Endothelial cell of umbilical vein (primary cell): Measurements from ENCODE around the gene NCF4. TPM values are rescaled to one million over a fixed set of nuclear protein-coding genes. Genes with fewer than 3 reads are reported as not detected.
A peak's percentile ranks its signal among the peaks of the same experiment; 100 is the strongest.

Source experiments
- BruUV-seq: library from RNA; stranded (reverse); fragments of 400-500 nt; replicated peaks from 2 replicates; lab custom pipeline; 2021; lab: Mats Ljungman, UMichigan
- CTCF ChIA-PET: fragments of 300-600, 350-600 bp; sonication (Branson Sonifier 250); formaldehyde crosslinking; loops from one replicate; lab custom pipeline; 2021; ENCODE audit warnings: antibody characterized with exemption, inconsistent platforms; lab: Charles Lee
- POLR2A ChIA-PET: fragments of 300-600, 350-600 bp; sonication (Branson Sonifier 250); formaldehyde crosslinking; loops from one replicate; lab custom pipeline; 2021; ENCODE audit warnings: antibody characterized with exemption, inconsistent platforms; lab: Charles Lee
- DNase-seq: peaks from one replicate; pipeline ENCODE4 v3.0.0-alpha.2; 2011; ENCODE audit warnings: low read depth, low spot score
- FAIRE-seq: peaks from 2 replicates; lab custom pipeline; 2011; peaks lifted over from hg19 to GRCh38; lab: Jason Lieb, UNC
- H2AFZ ChIP-seq: 2 replicates; pipeline ENCODE4 v1.6.0; 2012; ENCODE audit warnings: low read depth, low read length, control low read depth, inconsistent platforms
- H3K27ac ChIP-seq: 2 replicates; pipeline ENCODE4 v1.5.1; 2011; ENCODE audit warnings: low read depth, mild to moderate bottlenecking, control low read depth, low read length, moderate library complexity; ENCODE audit not compliant: insufficient read depth
- H3K27me3 ChIP-seq, 2 experiments: 2 replicates each; pipeline versions ENCODE4 v1.6.0 to v1.6.1; 2011; ENCODE audit warnings: low read length in 2 of 2, mixed read lengths in 1 of 2; ENCODE audit not compliant: control insufficient read depth in 2 of 2, insufficient read depth in 2 of 2
- H3K36me3 ChIP-seq, 2 experiments: 2 replicates in 1 of 2; 3 replicates in 1 of 2; pipeline ENCODE4 v1.5.1; 2011; ENCODE audit warnings: low read length in 2 of 2, mild to moderate bottlenecking in 1 of 2, moderate library complexity in 1 of 2; ENCODE audit not compliant: control insufficient read depth in 2 of 2, insufficient read depth in 2 of 2; ENCODE audit errors: extremely low read depth in 1 of 2
- H3K4me1 ChIP-seq: 3 replicates; pipeline ENCODE4 v1.5.1; 2011; ENCODE audit warnings: mild to moderate bottlenecking, low read length; ENCODE audit not compliant: control insufficient read depth, insufficient read depth; ENCODE audit errors: extremely low read depth
- H3K4me2 ChIP-seq: 2 replicates; pipeline ENCODE4 v1.6.1; 2011; ENCODE audit warnings: low read length, control low read depth, mixed read lengths; ENCODE audit not compliant: insufficient read depth
- H3K4me3 ChIP-seq, 3 experiments: fragments of 200-600 bp in 1 of 3; sonication (generic), shearing (Covaris generic) in 1 of 3; replicated peaks in 1 of 3; 2 replicates each; pipeline ENCODE4 v1.5.1; 2011 to 2016; ENCODE audit warnings: control low read depth in 3 of 3, low read length in 3 of 3, mild to moderate bottlenecking in 2 of 3, inconsistent platforms in 1 of 3, low read depth in 1 of 3, moderate library complexity in 1 of 3; ENCODE audit not compliant: insufficient read depth in 1 of 3
- H3K79me2 ChIP-seq: 2 replicates; pipeline ENCODE4 v1.6.0; 2012; ENCODE audit warnings: low read length, inconsistent platforms; ENCODE audit not compliant: control insufficient read depth, insufficient read depth
- H3K9ac ChIP-seq: replicated peaks from 2 replicates; pipeline ENCODE3; 2011; ENCODE audit warnings: low read length, control low read depth; ENCODE audit not compliant: insufficient read depth; ENCODE audit errors: extremely low read depth
- H3K9me1 ChIP-seq: replicated peaks from 3 replicates; pipeline ENCODE4 v1.6.0; 2011; ENCODE audit warnings: mild to moderate bottlenecking, low read length; ENCODE audit not compliant: control insufficient read depth, insufficient read depth; ENCODE audit errors: extremely low read depth
- H3K9me3 ChIP-seq: replicated peaks from 2 replicates; pipeline ENCODE4 v1.5.1; 2012; ENCODE audit warnings: low read length, inconsistent platforms; ENCODE audit not compliant: control insufficient read depth, insufficient read depth
- H4K20me1 ChIP-seq: replicated peaks from 2 replicates; pipeline ENCODE3; 2011; ENCODE audit warnings: mild to moderate bottlenecking, low read length; ENCODE audit not compliant: control insufficient read depth, insufficient read depth; ENCODE audit errors: extremely low read depth
- EZH2 ChIP-seq: IDR thresholded peaks from 2 replicates; pipeline ENCODE4 v1.6.1; 2012; ENCODE audit warnings: borderline replicate concordance, low read depth, mild to moderate bottlenecking, moderate library complexity, low read length, inconsistent platforms; ENCODE audit not compliant: severe bottlenecking
- FOS ChIP-seq: IDR thresholded peaks from 2 replicates; pipeline ENCODE4 v1.6.1; 2011; ENCODE audit warnings: mild to moderate bottlenecking, low read length, moderate library complexity, borderline replicate concordance; ENCODE audit not compliant: insufficient read depth
- GATA2 ChIP-seq: IDR thresholded peaks from 2 replicates; pipeline ENCODE4 v1.7.0; 2011; ENCODE audit warnings: low read depth, mild to moderate bottlenecking, moderate library complexity, mixed read lengths, low read length; ENCODE audit not compliant: insufficient read length, insufficient read depth
- JUN ChIP-seq: IDR thresholded peaks from 2 replicates; pipeline ENCODE4 v1.6.1; 2011; ENCODE audit warnings: borderline replicate concordance, low read depth; ENCODE audit not compliant: insufficient read length, insufficient read depth
- MYC ChIP-seq: IDR thresholded peaks from one replicate; pipeline ENCODE4 v1.6.1; 2011; ENCODE audit warnings: mild to moderate bottlenecking, low read depth, low read length
- POLR2A ChIP-seq: IDR thresholded peaks from 2 replicates; pipeline ENCODE4 v1.6.1; 2012; ENCODE audit warnings: low read depth, mild to moderate bottlenecking, control low read depth, low read length
- POLR2AphosphoS5 ChIP-seq: IDR thresholded peaks from 2 replicates; pipeline ENCODE4 v1.6.1; 2012; ENCODE audit warnings: low read depth, mild to moderate bottlenecking, control low read depth, low read length, moderate library complexity; ENCODE audit not compliant: insufficient read depth
- dilution Hi-C: fragments of 300-500 bp; cut with MboI; formaldehyde crosslinking; loops from one replicate; pipeline ENCODE4 v1.15.0; 2019; ENCODE audit warnings: low sequenced_read_pairs; ENCODE audit not compliant: extremely low pct_ligation_motif_present
- intact Hi-C: fragments of 100-400 bp; cut with micrococcal nuclease; formaldehyde crosslinking; loops from one replicate; pipeline ENCODE4 v1.10.0; 2022
- polyA plus RNA-seq, 4 experiments: library from polyadenylated mRNA; depleted of rRNA in 3 of 4; stranded (reverse) in 3 of 4; unstranded in 1 of 4; fragments of >200 nt; gene quantifications; 2 replicates each; pipeline versions ENCODE4 v1.2.1 to v1.2.3, GENCODE V29; 2011 to 2012; ENCODE audit warnings: missing spikeins in 1 of 4
- total RNA-seq: library from RNA; stranded (reverse); gene quantifications from 2 replicates; pipeline ENCODE4 v1.2.3, GENCODE V29; 2021
- TF ChIP-seq, protein P1 (sequence below), 2 donors: IDR thresholded peaks; 1 replicate in 1 of 2; 2 replicates in 1 of 2; pipeline ENCODE4 v1.5.1; 2011; ENCODE audit warnings: low read length in 2 of 2, mild to moderate bottlenecking in 2 of 2, moderate library complexity in 2 of 2, control low read depth in 1 of 2, inconsistent platforms in 1 of 2, low read depth in 1 of 2; ENCODE audit not compliant: insufficient read depth in 1 of 2; ENCODE audit errors: extremely low read depth in 1 of 2
- TF ChIP-seq, protein P2 (sequence below): IDR thresholded peaks from 2 replicates; pipeline ENCODE4 v1.6.1; 2011; ENCODE audit not compliant: insufficient read depth, insufficient read length

NCF4 gene
- total and polyA plus RNA-seq, 2 donors (not counting 3 experiments of a cell fraction or from before 2014, with no cell fraction given) = 0.07 TPM; not detected in 1

DNA sequence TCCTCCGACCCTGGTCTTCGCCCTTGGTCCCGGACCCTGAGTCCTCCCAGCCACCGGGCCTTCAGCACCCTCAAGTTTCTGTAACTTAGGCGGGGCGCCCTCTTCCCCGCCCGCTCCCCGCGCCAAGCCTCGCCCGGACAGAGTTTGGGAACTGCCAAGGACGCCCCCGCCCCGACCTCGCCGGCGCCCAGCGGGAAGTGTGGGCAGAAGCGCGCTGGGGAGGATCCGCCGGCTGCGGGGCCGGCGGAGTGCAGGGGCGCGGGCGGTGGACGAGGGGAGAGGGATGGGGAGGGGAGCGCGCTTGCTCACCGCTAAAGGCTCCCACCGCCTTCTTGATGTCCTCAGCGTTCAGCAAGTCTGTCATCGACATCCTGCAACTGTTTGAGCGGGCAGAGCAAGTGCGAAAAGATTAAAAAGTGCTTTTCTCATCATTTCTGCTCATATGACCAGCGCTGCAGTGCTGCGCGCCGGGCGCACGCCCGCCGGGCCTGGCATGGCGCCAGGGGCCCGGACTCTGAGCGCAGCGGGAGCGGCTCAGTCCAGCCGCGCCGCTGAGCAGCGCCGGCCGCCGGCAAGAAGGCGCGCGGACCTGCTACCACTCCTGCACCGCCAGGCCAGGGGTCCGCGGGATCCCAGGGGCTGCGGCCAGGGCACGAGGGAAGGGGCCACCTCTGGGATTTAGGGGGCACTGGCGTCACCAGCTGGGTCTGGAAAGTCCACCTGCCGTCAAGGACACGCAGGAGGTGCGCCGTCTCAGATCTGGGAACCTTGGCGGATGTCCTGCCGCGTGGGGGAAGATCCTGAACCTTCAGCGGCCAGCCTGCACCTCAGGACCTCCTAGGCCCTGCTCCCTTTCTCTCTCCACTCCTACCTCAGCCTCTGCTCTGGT, 43.9 kb upstream of the NCF4 start, which contains the start of gene PVALB:
Gene PVALB (minus strand): TSS at position 400 of the 889 bp plus-strand sequence. CDS start 30 bp downstream, at position 370.
- no peak within 1 kb of the TSS for H3K4me2 ChIP-seq
- no peak within 1 kb of the TSS for H2AFZ ChIP-seq
- H4K20me1 ChIP-seq = no peaks in the 10 kb centered on the region
- intact Hi-C loops = no loop called here
- DNase-seq (peak; percentile 34), FAIRE-seq (no peak)
- no peak within 1 kb of the TSS for H3K4me3 ChIP-seq
- H3K79me2 ChIP-seq = no peaks in the 10 kb centered on the region
- TF ChIP-seq EZH2 (peak; percentile 90), POLR2AphosphoS5 (no peak)
- dilution Hi-C loops = no loop called here
- H3K9me1 ChIP-seq = no peaks in the 10 kb centered on the region
- H3K9me3 ChIP-seq = no peaks in the 10 kb centered on the region
- no peak within 1 kb of the TSS for H3K9ac ChIP-seq
- CTCF ChIA-PET = interaction anchor here (1.0 kb wide), 1 partner anchor 20 kb away, joined by 3 read pairs; no protein-coding TSS in a partner anchor
- H3K27ac ChIP-seq = no peak within 1 kb of the TSS
- POLR2A ChIA-PET = no interaction called here
- H3K36me3 ChIP-seq = no peaks in the 10 kb centered on the region
- no peaks in the 10 kb centered on the region for H3K4me1 ChIP-seq
- H3K27me3 ChIP-seq = peaks cover 50% of the 10 kb centered on the region in 2 experiments
- BruUV-seq = no TSS peak

- Histone ChIP-seq H3K27me3 (peaks cover 50% of the 10 kb centered on the region in 2 experiments), H3K4me3 (no peak overlapping the region), H3K4me2 (no peak overlapping the region), H3K27ac (no peak overlapping the region), H3K79me2 (no peaks in the 10 kb centered on the region), H3K9me1 (no peaks in the 10 kb centered on the region), H3K36me3 (no peaks in the 10 kb centered on the region), H2AFZ (no peak overlapping the region), H3K9ac (no peak overlapping the region), H3K4me1 (no peaks in the 10 kb centered on the region), H4K20me1 (no peaks in the 10 kb centered on the region), H3K9me3 (no peaks in the 10 kb centered on the region)
- dilution Hi-C loops (no loop called here), intact Hi-C loops (no loop called here)
- TF ChIP-seq MYC = no peak
- no peak for TF ChIP-seq JUN
- TF ChIP-seq, protein P1, sequence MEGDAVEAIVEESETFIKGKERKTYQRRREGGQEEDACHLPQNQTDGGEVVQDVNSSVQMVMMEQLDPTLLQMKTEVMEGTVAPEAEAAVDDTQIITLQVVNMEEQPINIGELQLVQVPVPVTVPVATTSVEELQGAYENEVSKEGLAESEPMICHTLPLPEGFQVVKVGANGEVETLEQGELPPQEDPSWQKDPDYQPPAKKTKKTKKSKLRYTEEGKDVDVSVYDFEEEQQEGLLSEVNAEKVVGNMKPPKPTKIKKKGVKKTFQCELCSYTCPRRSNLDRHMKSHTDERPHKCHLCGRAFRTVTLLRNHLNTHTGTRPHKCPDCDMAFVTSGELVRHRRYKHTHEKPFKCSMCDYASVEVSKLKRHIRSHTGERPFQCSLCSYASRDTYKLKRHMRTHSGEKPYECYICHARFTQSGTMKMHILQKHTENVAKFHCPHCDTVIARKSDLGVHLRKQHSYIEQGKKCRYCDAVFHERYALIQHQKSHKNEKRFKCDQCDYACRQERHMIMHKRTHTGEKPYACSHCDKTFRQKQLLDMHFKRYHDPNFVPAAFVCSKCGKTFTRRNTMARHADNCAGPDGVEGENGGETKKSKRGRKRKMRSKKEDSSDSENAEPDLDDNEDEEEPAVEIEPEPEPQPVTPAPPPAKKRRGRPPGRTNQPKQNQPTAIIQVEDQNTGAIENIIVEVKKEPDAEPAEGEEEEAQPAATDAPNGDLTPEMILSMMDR (IDR thresholded peaks at IDR 0.05; ENCODE audit: extremely low read depth in 1 of 2, insufficient read depth in 1 of 2, low read depth in 1 of 2, low read length in 2 of 2) = no peak
- no peak for TF ChIP-seq POLR2AphosphoS5
- no peak for TF ChIP-seq POLR2A
- no peak for TF ChIP-seq EZH2
- no peak for TF ChIP-seq FOS
- TF ChIP-seq, protein P2, sequence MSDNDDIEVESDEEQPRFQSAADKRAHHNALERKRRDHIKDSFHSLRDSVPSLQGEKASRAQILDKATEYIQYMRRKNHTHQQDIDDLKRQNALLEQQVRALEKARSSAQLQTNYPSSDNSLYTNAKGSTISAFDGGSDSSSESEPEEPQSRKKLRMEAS = no peak
- no peak for TF ChIP-seq GATA2
- ChIA-PET CTCF (no interaction called here), POLR2A (no interaction called here)
- DNase-seq (no peak), FAIRE-seq (no peak)
- no TSS peak for BruUV-seq
Observed at GRCh38 chr22:36817525-36817848, 43.3 kb upstream of the NCF4 start.
